Measurements from ENCODE around the gene ARIH1. TPM values are rescaled to one million over a fixed set of nuclear protein-coding genes. Genes with fewer than 3 reads are reported as not detected.
A peak's percentile ranks its signal among the peaks of the same experiment; 100 is the strongest.

ARIH1 gene
- total and polyA plus RNA-seq, 10 of the 15 experiments (the other 5 are each of a cell fraction or from before 2014, with no cell fraction given), result 14.7 to 99.5 (median 26.5) TPM

GRCh38 chr15:72473614-72474465, at the start of gene ARIH1 (continued):
- peak; percentile 32 to 99; a peak in 2 of 3 replicates for TF ChIP-seq EGR1 (IDR thresholded peaks at IDR 0.05; ENCODE audit: borderline replicate concordance in 1 of 2, low read depth in 2 of 2, low read length in 2 of 2)
- TF ChIP-seq NFXL1 (IDR thresholded peaks at IDR 0.05; ENCODE audit: borderline replicate concordance), result no peak
- TF ChIP-seq MYB (IDR thresholded peaks at IDR 0.05; ENCODE audit: borderline replicate concordance, low read depth, low read length), result peak; percentile 14; the same call in 1 of the 2 replicates
- no peak for TF ChIP-seq HDAC2 (IDR thresholded peaks at IDR 0.05)
- peak; percentile 46; the same call in 1 of the 2 replicates for TF ChIP-seq CHD1 (IDR thresholded peaks at IDR 0.05; ENCODE audit: low read depth, low read length)
- peak; percentile 40; the same call in 1 of the 2 replicates for TF ChIP-seq SREBF2 (IDR thresholded peaks at IDR 0.05; ENCODE audit: low read length)
- no peak for TF ChIP-seq TCF3 (IDR thresholded peaks at IDR 0.05; ENCODE audit: borderline replicate concordance, insufficient read depth, low read depth, low read length)
- no peak; the same call in 1 of the 2 replicates for TF ChIP-seq STAT1 (conservative IDR thresholded peaks at IDR 0.05)
- no peak for TF ChIP-seq ZNF384 (IDR thresholded peaks at IDR 0.05; ENCODE audit: borderline replicate concordance, low read depth, low read length)
- TF ChIP-seq RAD21 (IDR thresholded peaks at IDR 0.05; ENCODE audit: insufficient read depth, low read depth, low read length), result peak; percentile 58
- TF ChIP-seq SMAD1 (IDR thresholded peaks at IDR 0.05; ENCODE audit: low read depth, partially characterized antibody), result peak; percentile 50
- peak; percentile 34 to 51 (median 43); a peak in 5 of 6 replicates for TF ChIP-seq CTCF (IDR thresholded peaks at IDR 0.05 in 2 of 3, conservative IDR thresholded peaks at IDR 0.05 in 1 of 3; ENCODE audit: control insufficient read depth in 2 of 3, extremely low read depth in 1 of 3, insufficient read depth in 1 of 3, low read depth in 3 of 3, low read length in 3 of 3)
- peak; percentile 41 for TF ChIP-seq HCFC1 (IDR thresholded peaks at IDR 0.05; ENCODE audit: low read length)
- no peak for TF ChIP-seq RELA (IDR thresholded peaks at IDR 0.05; ENCODE audit: borderline replicate concordance, partially characterized antibody)
- peak; percentile 83 for TF ChIP-seq EED (IDR thresholded peaks at IDR 0.05; ENCODE audit: low read depth)
- TF ChIP-seq PBX3 (IDR thresholded peaks at IDR 0.05; ENCODE audit: insufficient replicate concordance, low read depth, low read length), result no peak
- TF ChIP-seq ZBTB11 (CRISPR knock-in tag; IDR thresholded peaks at IDR 0.05), result peak; percentile 65
- TF ChIP-seq JUNB (IDR thresholded peaks at IDR 0.05), result peak; percentile 37
- no peak for TF ChIP-seq USF1 (IDR thresholded peaks at IDR 0.05; ENCODE audit: borderline replicate concordance, extremely low read length, insufficient read depth, low read depth, low read length)
- TF ChIP-seq GATAD2B (conservative IDR thresholded peaks at IDR 0.05; ENCODE audit: low read depth), result peak; percentile 91
- peak; percentile 62 for TF ChIP-seq DPF2 (IDR thresholded peaks at IDR 0.05)
- TF ChIP-seq POLR2AphosphoS2 (IDR thresholded peaks at IDR 0.05; ENCODE audit: low read depth, low read length), result peak; percentile 74

Data from GM12878 (cell line).